SK-N-SH (cell line): ENCODE measurements around the gene FBF1. TPM values are rescaled to one million over a fixed set of nuclear protein-coding genes. Genes with fewer than 3 reads are reported as not detected.

ENCODE experiments used
- CTCF ChIA-PET: fragments of 300-600, 350-600 bp; formaldehyde crosslinking; extraction: SDS; loops from one replicate; lab custom pipeline; 2021; lab: Yijun Ruan, JAX
- POLR2A ChIA-PET: fragments of 350-600 bp; sonication (Branson Sonifier 250); formaldehyde crosslinking; extraction: SDS; loops from one replicate; lab custom pipeline; 2020; ENCODE audit warnings: antibody characterized with exemption, inconsistent platforms; lab: Yijun Ruan, JAX
- DNase-seq: peaks from one replicate; pipeline ENCODE4 v3.0.0; 2012
- H2AFZ ChIP-seq: fragments of 200-600 bp; sonication (generic); 2 replicates; pipeline ENCODE4 v1.8.1; 2016; ENCODE audit warnings: antibody characterized with exemption, mild to moderate bottlenecking, low read depth
- H3F3A ChIP-seq: fragments of 200-600 bp; sonication (generic); replicated peaks from 2 replicates; pipeline ENCODE3; 2016; ENCODE audit warnings: antibody characterized with exemption, mild to moderate bottlenecking; ENCODE audit not compliant: insufficient read depth
- H3K27ac ChIP-seq, 2 experiments: fragments of 200-500 bp in 1 of 2; fragments of 200-600 bp in 1 of 2; sonication (Bioruptor generic) in 1 of 2; sonication (generic), shearing (Covaris generic) in 1 of 2; 2 replicates each; pipeline versions ENCODE4 v1.5.1 to v1.6.1; 2014 to 2016; ENCODE audit warnings: low read depth in 2 of 2, inconsistent platforms in 1 of 2, low read length in 1 of 2, mild to moderate bottlenecking in 1 of 2, mixed read lengths in 1 of 2
- H3K27me3 ChIP-seq: fragments of 200-600 bp; sonication (generic), shearing (Covaris generic); 2 replicates; pipeline ENCODE4 v1.6.1; 2016; ENCODE audit warnings: mixed run types; ENCODE audit not compliant: insufficient read depth
- H3K36me3 ChIP-seq, 2 experiments: fragments of 200-500 bp in 1 of 2; fragments of 200-600 bp in 1 of 2; sonication (Bioruptor generic) in 1 of 2; sonication (generic) in 1 of 2; replicated peaks in 1 of 2; 2 replicates each; pipeline versions ENCODE3 to v1.5.1; 2014 to 2016; ENCODE audit warnings: low read length in 1 of 2, mild to moderate bottlenecking in 1 of 2; ENCODE audit not compliant: insufficient read depth in 2 of 2, control insufficient read depth in 1 of 2
- H3K4me1 ChIP-seq, 2 experiments: fragments of 200-500 bp in 1 of 2; fragments of 200-600 bp in 1 of 2; sonication (Bioruptor generic) in 1 of 2; sonication (generic), shearing (Covaris generic) in 1 of 2; 2 replicates each; pipeline versions ENCODE4 v1.5.1 to v1.6.1; 2014 to 2016; ENCODE audit warnings: low read depth in 1 of 2, low read length in 1 of 2, mixed run types in 1 of 2; ENCODE audit not compliant: insufficient read depth in 2 of 2, control insufficient read depth in 1 of 2
- H3K4me2 ChIP-seq: fragments of 200-600 bp; sonication (generic), shearing (Covaris generic); 2 replicates; pipeline ENCODE4 v1.6.1; 2017; ENCODE audit warnings: mixed run types
- H3K4me3 ChIP-seq, 2 experiments: fragments of 200-500 bp in 1 of 2; fragments of 200-600 bp in 1 of 2; sonication (Bioruptor generic) in 1 of 2; sonication (generic), shearing (Covaris generic) in 1 of 2; 2 replicates each; pipeline versions ENCODE4 v1.5.1 to v1.8.1; 2014 to 2016; ENCODE audit warnings: low read depth in 2 of 2, inconsistent platforms in 1 of 2, low read length in 1 of 2, mild to moderate bottlenecking in 1 of 2, mixed read lengths in 1 of 2, moderate library complexity in 1 of 2
- H3K79me2 ChIP-seq: fragments of 200-600 bp; sonication (generic); 2 replicates; pipeline ENCODE4 v1.8.1; 2017; ENCODE audit warnings: mild to moderate bottlenecking; ENCODE audit not compliant: insufficient read depth
- H3K9ac ChIP-seq: fragments of 200-600 bp; sonication (generic); 2 replicates; pipeline ENCODE4 v1.6.1; 2017; ENCODE audit warnings: mixed run types
- H3K9me2 ChIP-seq: fragments of 200-600 bp; sonication (generic); 2 replicates; pipeline ENCODE4 v1.6.1; 2017; ENCODE audit warnings: mixed run types
- H3K9me3 ChIP-seq: fragments of 200-600 bp; sonication (generic); 2 replicates; pipeline ENCODE4 v1.6.1; 2017; ENCODE audit warnings: mixed run types, mild to moderate bottlenecking, moderate library complexity
- H4K20me1 ChIP-seq: fragments of 200-600 bp; sonication (generic); 2 replicates; pipeline ENCODE4 v1.6.1; 2017; ENCODE audit warnings: mild to moderate bottlenecking, mixed run types; ENCODE audit not compliant: insufficient read depth
- CHD2 ChIP-seq: fragments of 150-350 bp; IDR thresholded peaks from 2 replicates; pipeline ENCODE4 v1.6.1; 2018; ENCODE audit warnings: low read length; ENCODE audit not compliant: partially characterized antibody
- CTCF ChIP-seq: fragments of 200-600 bp; sonication (generic); IDR thresholded peaks from 2 replicates; pipeline ENCODE4 v1.6.1; 2017; ENCODE audit warnings: antibody characterized with exemption, mild to moderate bottlenecking, moderate library complexity
- EZH2phosphoT487 ChIP-seq: fragments of 200-600 bp; sonication (generic); IDR thresholded peaks from 2 replicates; pipeline ENCODE4 v1.6.1; 2017; ENCODE audit warnings: low read depth, mixed run types, mild to moderate bottlenecking, antibody characterized with exemption, moderate library complexity, borderline replicate concordance
- FOSL2 ChIP-seq: IDR thresholded peaks from 2 replicates; pipeline ENCODE4 v1.4.0; 2012; ENCODE audit warnings: low read depth, mild to moderate bottlenecking, moderate library complexity, borderline replicate concordance
- FOXM1 ChIP-seq: IDR thresholded peaks from 2 replicates; pipeline ENCODE4 v1.4.0; 2012; ENCODE audit warnings: low read depth, mild to moderate bottlenecking
- GABPA ChIP-seq: IDR thresholded peaks from 2 replicates; pipeline ENCODE4 v1.4.0; 2012; ENCODE audit warnings: low read depth, mild to moderate bottlenecking
- MAX ChIP-seq: IDR thresholded peaks from 2 replicates; pipeline ENCODE4 v1.4.0; 2012; ENCODE audit warnings: low read depth
- MEF2A ChIP-seq: IDR thresholded peaks from 2 replicates; pipeline ENCODE4 v1.4.0; 2012; ENCODE audit warnings: low read depth, borderline replicate concordance
- NFIC ChIP-seq: IDR thresholded peaks from 2 replicates; pipeline ENCODE4 v1.4.0; 2012; ENCODE audit warnings: borderline replicate concordance
- PBX3 ChIP-seq: IDR thresholded peaks from 2 replicates; pipeline ENCODE4; 2012
- SIN3A ChIP-seq: IDR thresholded peaks from 2 replicates; pipeline ENCODE4 v1.6.1; 2012; ENCODE audit warnings: low read depth, mild to moderate bottlenecking, low read length, moderate library complexity, borderline replicate concordance
- TAF1 ChIP-seq: IDR thresholded peaks from 2 replicates; pipeline ENCODE4 v1.6.1; 2012; ENCODE audit warnings: low read depth, mild to moderate bottlenecking, low read length, moderate library complexity, borderline replicate concordance
- USF2 ChIP-seq: fragments of 150-350 bp; IDR thresholded peaks from 2 replicates; pipeline ENCODE4 v1.6.1; 2017; ENCODE audit warnings: antibody characterized with exemption, low read length, low read depth, borderline replicate concordance
- ZBTB33 ChIP-seq: IDR thresholded peaks from 2 replicates; pipeline ENCODE4 v1.4.0; 2012; ENCODE audit warnings: low read depth, borderline replicate concordance
- WGBS: methylation state at CpG from one replicate; pipeline ENCODE4 v1.1.6; 2017; ENCODE audit warnings: low lambda C conversion rate; 5-methylcytosine and 5-hydroxymethylcytosine counted together
- polyA plus RNA-seq, 3 experiments: library from polyadenylated mRNA; depleted of rRNA; stranded (reverse); fragments of >200 nt; gene quantifications; 2 replicates each; pipeline ENCODE4 v1.2.3, GENCODE V29; 2012

FBF1 gene
- polyA plus RNA-seq, 1 of the 3 experiments (the other 2 are of a cell fraction), result 19.0 TPM

GRCh38 chr17:75919611-75920010 lies 21.2 kb downstream of the FBF1 start:
- no peak overlapping the region for H3K9ac ChIP-seq
- DNase-seq, result no peak
- H3K9me2 ChIP-seq, result no peaks in the 10 kb centered on the region
- TF ChIP-seq CTCF, result no peak
- TF ChIP-seq EZH2phosphoT487, result no peak
- no peak for TF ChIP-seq CHD2
- no peak for TF ChIP-seq FOXM1
- no peak for TF ChIP-seq MEF2A
- no peak for TF ChIP-seq NFIC
- no peak for TF ChIP-seq GABPA
- TF ChIP-seq ZBTB33, result no peak
- TF ChIP-seq FOSL2, result no peak
- no peak for TF ChIP-seq TAF1
- TF ChIP-seq MAX, result no peak
- H3K36me3 ChIP-seq, result peaks cover 0 to 8% of the 10 kb centered on the region in 2 experiments
- H3F3A ChIP-seq, result no peaks in the 10 kb centered on the region
- ChIA-PET POLR2A (interaction anchor here (0.7 to 1.2 kb wide), 3 partner anchors 14 to 143 kb away, joined by 3 read pairs; no protein-coding TSS in a partner anchor), CTCF (interaction anchor here (0.8 to 5.3 kb wide), 8 partner anchors 9 to 95 kb away, joined by 3 to 28 read pairs (median 6); partner anchors contain the start of genes ACOX1, MRPL38 and TEN1)
- H2AFZ ChIP-seq, result no peak overlapping the region
- H4K20me1 ChIP-seq, result no peaks in the 10 kb centered on the region
- WGBS, result 96% methylated on average over 22 of the region's 22 CpGs
- no peaks in the 10 kb centered on the region for H3K79me2 ChIP-seq
- H3K9me3 ChIP-seq, result no peaks in the 10 kb centered on the region
- no peak overlapping the region for H3K4me3 ChIP-seq
- no peak overlapping the region for H3K4me2 ChIP-seq
- H3K27ac ChIP-seq, result no peak overlapping the region
- no peaks in the 10 kb centered on the region for H3K27me3 ChIP-seq
- H3K4me1 ChIP-seq, result no peaks in the 10 kb centered on the region

- Histone ChIP-seq H3K36me3 (peaks cover 4 to 7% of the 10 kb centered on the region in 2 experiments), H3K79me2 (no peaks in the 10 kb centered on the region), H3K27me3 (no peaks in the 10 kb centered on the region), H3K4me1 (no peaks in the 10 kb centered on the region), H3K9me2 (no peaks in the 10 kb centered on the region), H3K9me3 (no peaks in the 10 kb centered on the region), H2AFZ (no peak overlapping the region), H3F3A (no peaks in the 10 kb centered on the region), H3K9ac (no peak overlapping the region), H3K4me2 (no peak overlapping the region), H3K27ac (no peak overlapping the region), H3K4me3 (no peak overlapping the region), H4K20me1 (no peaks in the 10 kb centered on the region)
- TF ChIP-seq NFIC (no peak), ZBTB33 (no peak), PBX3 (no peak), USF2 (no peak), SIN3A (no peak), FOSL2 (no peak)
- ChIA-PET POLR2A (interaction anchor here (0.5 kb wide), 1 partner anchor 11 kb away, joined by 3 read pairs; no protein-coding TSS in a partner anchor), CTCF (interaction anchor here (0.9 to 5.3 kb wide), 5 partner anchors 8 to 87 kb away, joined by 3 to 28 read pairs (median 10); partner anchors contain the start of gene MRPL38)
- DNase-seq, result no peak
- 96% methylated on average over 29 of the region's 31 CpGs for WGBS
Measured at GRCh38 chr17:75917917-75918445, 22.9 kb downstream of the FBF1 start.
